ENCODE results near the gene RHO.

DNA sequence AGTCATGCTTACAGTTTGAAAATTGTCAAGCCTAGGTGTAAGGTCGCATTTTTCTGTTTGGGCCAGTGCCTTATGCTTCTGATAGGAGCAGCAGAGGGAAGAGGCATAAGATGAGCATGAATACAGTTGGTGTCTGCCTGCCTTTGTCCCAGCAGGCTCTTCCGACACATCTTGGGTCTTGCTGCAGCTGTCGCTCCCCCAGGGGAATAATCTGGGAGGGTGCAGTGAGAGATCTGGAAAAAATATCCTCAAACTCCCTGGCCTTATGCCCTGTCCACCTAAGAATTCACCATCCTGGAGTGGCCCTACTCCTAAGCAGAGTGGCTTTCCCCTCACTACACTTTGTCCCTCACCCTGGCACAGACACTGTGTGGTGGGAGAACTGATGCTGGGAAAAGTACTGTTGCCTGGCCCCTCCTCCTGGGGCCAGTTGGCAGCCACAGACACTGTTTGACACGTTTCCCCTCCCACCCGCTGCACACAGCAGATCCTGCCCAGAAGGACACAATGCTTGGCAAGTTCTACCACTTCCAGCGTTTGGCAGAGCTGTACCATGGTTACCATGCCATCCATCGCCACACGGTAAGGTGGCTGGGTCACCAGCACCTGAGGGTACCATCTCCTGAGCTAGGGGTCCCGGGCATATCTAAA lies 21.1 kb upstream of the RHO start:
- no peak for TF ChIP-seq TAF1 (IDR thresholded peaks at IDR 0.05; ENCODE audit: borderline replicate concordance, low read depth, low read length)
- TF ChIP-seq POLR2A (IDR thresholded peaks at IDR 0.05; ENCODE audit: low read depth, low read length), result no peak
- no peak for TF ChIP-seq POLR2AphosphoS5 (IDR thresholded peaks at IDR 0.05; ENCODE audit: low read depth, low read length)

Measured in GM12892 (cell line).